GM12892 (cell line): ENCODE measurements around the gene DLL3.

Source experiments
- POLR2A ChIP-seq: IDR thresholded peaks from 2 replicates; pipeline ENCODE4 v1.6.1; 2011; ENCODE audit warnings: low read depth, low read length, control low read depth
- POLR2AphosphoS5 ChIP-seq: IDR thresholded peaks from 2 replicates; pipeline ENCODE4 v1.6.1; 2011; ENCODE audit warnings: low read depth, low read length, control low read depth

DNA sequence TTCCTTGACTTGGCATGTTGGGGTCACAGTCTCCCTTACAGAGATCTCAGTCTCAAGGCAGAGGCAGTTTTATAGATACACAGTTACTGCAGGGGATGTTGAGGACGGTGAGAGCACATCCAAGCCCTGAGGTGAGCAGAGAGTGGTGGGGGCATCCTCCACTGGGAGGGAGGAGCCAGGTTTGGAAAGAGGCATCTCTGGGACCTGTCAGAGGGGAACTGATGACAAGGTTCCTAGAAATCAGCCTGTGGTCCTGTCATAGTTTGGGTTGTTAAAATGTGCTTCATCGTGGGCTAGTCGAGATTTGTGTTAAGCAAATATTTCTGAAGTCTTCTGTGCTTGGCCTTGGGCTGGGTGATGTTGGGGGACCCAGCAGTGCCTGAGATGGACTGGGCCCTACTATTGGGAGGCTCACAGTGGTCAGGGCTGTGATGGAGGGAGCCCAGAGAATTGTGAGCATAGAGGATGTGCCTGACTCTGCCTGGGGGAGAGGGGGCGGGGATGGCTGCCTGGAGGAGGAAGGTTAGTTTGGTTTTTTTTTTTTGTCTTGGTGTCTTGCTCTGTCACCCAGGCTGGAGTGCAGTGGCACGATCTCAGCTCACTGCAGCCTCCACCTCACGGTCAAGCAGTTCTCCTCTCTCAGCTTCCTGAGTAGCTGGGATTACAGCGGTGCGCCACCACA, 49.5 kb upstream of the DLL3 start:
- TF ChIP-seq POLR2A (no peak), POLR2AphosphoS5 (no peak)
